Measurements from ENCODE around the gene NCOA1. TPM values are rescaled to one million over a fixed set of nuclear protein-coding genes. Genes with fewer than 3 reads are reported as not detected.

NCOA1 gene
- total RNA-seq, 2 experiments from 2014 or later = 6.1 to 12.1 TPM

- Histone ChIP-seq H3K4me2 (ENCODE audit: low read length) (no peak overlapping the region), H3K9me2 (ENCODE audit: insufficient read depth, low read length) (no peaks in the 10 kb centered on the region), H4K20me1 (ENCODE audit: insufficient read depth, low read length) (no peaks in the 10 kb centered on the region), H3K36me3 (ENCODE audit: insufficient read depth, low read length) (no peaks in the 10 kb centered on the region), H3K79me2 (ENCODE audit: insufficient read depth, low read depth, low read length) (no peaks in the 10 kb centered on the region), H3K27ac (ENCODE audit: low read depth, low read length, poor library complexity, severe bottlenecking) (no peak overlapping the region), H3K4me3 (ENCODE audit: low read depth, low read length, poor library complexity, severe bottlenecking) (no peak overlapping the region), H3K9me3 (ENCODE audit: low read length) (no peaks in the 10 kb centered on the region), H2AFZ (ENCODE audit: low read length) (no peak overlapping the region), H3K4me1 (ENCODE audit: insufficient read depth, low read length, poor library complexity, severe bottlenecking) (no peaks in the 10 kb centered on the region)
- POLR2A ChIA-PET = interaction anchor here (0.6 to 1.4 kb wide), 3 partner anchors 12 to 238 kb away, joined by 3 to 7 read pairs (median 5); no protein-coding TSS in a partner anchor
- intact Hi-C loops (cut with micrococcal nuclease; ENCODE audit: unreplicated experiment) = no loop called here
- CTCF ChIA-PET (ENCODE audit: unreplicated experiment) = no interaction called here
- no peak for DNase-seq (ENCODE audit: low spot score)
- TF ChIP-seq EZH2phosphoT487 (IDR thresholded peaks at IDR 0.05; ENCODE audit: borderline replicate concordance, low read depth, low read length) = no peak
- no peak for TF ChIP-seq CTCF (conservative IDR thresholded peaks at IDR 0.05; ENCODE audit: low read length)
- BruUV-seq (replicated peaks) = no TSS peak
Measured at GRCh38 chr2:24768013-24768412, 277.0 kb downstream of the NCOA1 start.

- TF ChIP-seq CTCF (conservative IDR thresholded peaks at IDR 0.05; ENCODE audit: low read length) (no peak), EZH2phosphoT487 (IDR thresholded peaks at IDR 0.05; ENCODE audit: borderline replicate concordance, low read depth, low read length) (no peak)
- no TSS peak for BruUV-seq (replicated peaks)
Measured at GRCh38 chr2:24768601-24769000, 277.5 kb downstream of the NCOA1 start.

GRCh38 chr2:24771061-24771460 lies 280.0 kb downstream of the NCOA1 start:
- TF ChIP-seq CTCF (conservative IDR thresholded peaks at IDR 0.05; ENCODE audit: low read length) (no peak), EZH2phosphoT487 (IDR thresholded peaks at IDR 0.05; ENCODE audit: borderline replicate concordance, low read depth, low read length) (no peak)
- Histone ChIP-seq H4K20me1 (ENCODE audit: insufficient read depth, low read length) (no peaks in the 10 kb centered on the region), H3K36me3 (ENCODE audit: insufficient read depth, low read length) (no peaks in the 10 kb centered on the region), H3K9me3 (ENCODE audit: low read length) (no peaks in the 10 kb centered on the region), H3K4me2 (ENCODE audit: low read length) (no peak overlapping the region), H2AFZ (ENCODE audit: low read length) (no peak overlapping the region), H3K9me2 (ENCODE audit: insufficient read depth, low read length) (no peaks in the 10 kb centered on the region), H3K4me1 (ENCODE audit: insufficient read depth, low read length, poor library complexity, severe bottlenecking) (no peaks in the 10 kb centered on the region), H3K27ac (ENCODE audit: low read depth, low read length, poor library complexity, severe bottlenecking) (no peak overlapping the region), H3K4me3 (ENCODE audit: low read depth, low read length, poor library complexity, severe bottlenecking) (no peak overlapping the region), H3K79me2 (ENCODE audit: insufficient read depth, low read depth, low read length) (no peaks in the 10 kb centered on the region)
- ChIA-PET CTCF (ENCODE audit: unreplicated experiment) (no interaction called here), POLR2A (interaction anchor here (0.5 kb wide), 1 partner anchor 80 kb away, joined by 3 read pairs; no protein-coding TSS in a partner anchor)
- BruUV-seq (replicated peaks) = no TSS peak
- no peak for DNase-seq (ENCODE audit: low spot score)
- intact Hi-C loops (cut with micrococcal nuclease; ENCODE audit: unreplicated experiment) = no loop called here

More at GRCh38 chr2:24768601-24769000, 277.5 kb downstream of the NCOA1 start:
- no peak overlapping the region for H3K4me2 ChIP-seq (ENCODE audit: low read length)
- H3K4me3 ChIP-seq (ENCODE audit: low read depth, low read length, poor library complexity, severe bottlenecking) = no peak overlapping the region
- H3K9me3 ChIP-seq (ENCODE audit: low read length) = no peaks in the 10 kb centered on the region
- no peaks in the 10 kb centered on the region for H4K20me1 ChIP-seq (ENCODE audit: insufficient read depth, low read length)
- intact Hi-C loops (cut with micrococcal nuclease; ENCODE audit: unreplicated experiment) = no loop called here
- no peaks in the 10 kb centered on the region for H3K36me3 ChIP-seq (ENCODE audit: insufficient read depth, low read length)
- POLR2A ChIA-PET = interaction anchor here (0.6 to 1.4 kb wide), 4 partner anchors 11 to 238 kb away, joined by 3 to 12 read pairs (median 6); no protein-coding TSS in a partner anchor
- no peaks in the 10 kb centered on the region for H3K79me2 ChIP-seq (ENCODE audit: insufficient read depth, low read depth, low read length)
- CTCF ChIA-PET (ENCODE audit: unreplicated experiment) = no interaction called here
- no peaks in the 10 kb centered on the region for H3K4me1 ChIP-seq (ENCODE audit: insufficient read depth, low read length, poor library complexity, severe bottlenecking)
- no peak overlapping the region for H3K27ac ChIP-seq (ENCODE audit: low read depth, low read length, poor library complexity, severe bottlenecking)
- DNase-seq (ENCODE audit: low spot score) = no peak
- H2AFZ ChIP-seq (ENCODE audit: low read length) = no peak overlapping the region
- H3K9me2 ChIP-seq (ENCODE audit: insufficient read depth, low read length) = no peaks in the 10 kb centered on the region

Data from OCI-LY7 (cell line).